ENCODE results near the gene ZIC5.

The ZIC5 gene

DNA sequence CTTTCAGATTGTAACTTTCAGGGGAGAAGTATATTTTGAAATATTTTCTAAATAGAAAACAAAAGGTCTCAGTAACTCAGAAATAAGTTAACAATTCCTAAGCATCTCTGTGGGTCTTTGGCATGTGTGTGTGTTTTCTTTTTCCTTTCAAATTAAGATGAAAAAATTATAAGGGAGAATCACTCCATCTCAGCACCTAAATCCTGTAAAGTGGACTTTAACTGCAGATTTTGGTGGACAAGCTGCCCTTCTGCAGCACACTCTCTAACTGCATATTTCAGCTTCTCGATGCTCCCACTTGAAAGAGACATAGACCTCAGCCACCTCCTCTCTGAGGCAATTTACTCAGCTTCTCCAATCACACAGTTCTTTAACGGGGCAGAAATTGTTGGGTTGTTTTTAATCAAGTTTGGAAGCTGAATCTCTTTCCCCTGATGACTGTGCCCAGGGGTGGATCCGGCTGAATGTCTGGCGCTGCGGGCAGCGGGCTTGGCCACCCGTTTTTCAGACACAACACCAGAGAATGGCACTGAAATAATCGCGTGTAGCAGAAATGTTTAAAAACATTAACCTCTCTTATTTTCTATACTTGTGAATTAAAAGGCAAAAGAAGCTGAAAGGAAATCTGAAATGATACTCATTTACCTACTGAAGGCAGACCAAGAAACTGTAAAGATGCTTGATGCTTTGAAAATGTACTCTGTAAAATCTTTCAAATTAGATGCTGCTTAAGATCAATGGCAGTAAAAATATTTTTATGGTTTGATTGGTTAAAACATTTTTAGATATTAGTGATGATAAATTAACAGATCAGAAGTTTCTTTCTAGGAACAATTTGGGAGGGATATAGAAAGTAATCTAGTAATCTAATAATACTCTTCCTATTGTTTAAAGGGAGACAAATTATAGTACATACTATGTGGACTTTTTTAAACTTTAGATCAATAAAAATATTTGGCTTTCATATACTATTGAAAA, 22.4 kb upstream of the ZIC5 start:
- Histone ChIP-seq H3K27ac (ENCODE audit: poor library complexity, severe bottlenecking) (no peak overlapping the region), H3K27me3 (ENCODE audit: insufficient read depth, poor library complexity, severe bottlenecking) (peaks cover 98% of the 10 kb centered on the region), H3K4me1 (ENCODE audit: insufficient read depth, poor library complexity, severe bottlenecking) (no peaks in the 10 kb centered on the region)

DNA sequence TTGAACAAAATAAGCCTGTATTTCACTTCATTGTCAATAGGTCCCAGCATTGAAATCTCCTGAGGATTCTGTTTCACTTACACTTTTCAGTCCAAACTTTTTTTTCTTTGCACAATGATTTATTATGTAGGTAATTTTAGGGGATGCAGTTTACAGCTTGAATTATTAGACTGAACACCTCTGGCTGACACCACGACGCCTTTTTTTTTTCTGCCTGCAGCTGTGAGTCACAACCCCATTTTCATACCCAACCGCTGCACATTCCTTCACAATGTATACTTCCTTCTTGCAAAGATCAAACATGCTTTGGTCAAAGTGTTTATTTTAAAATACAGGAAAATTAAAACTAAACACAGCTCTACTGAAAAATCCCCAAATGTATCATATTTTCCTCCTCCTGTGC, 21.4 kb upstream of the ZIC5 start:
- ATAC-seq (ENCODE audit: low read depth) (peak; percentile 66; the same call in 1 of the 3 replicates), DNase-seq (ENCODE audit: low spot score) (no peak)
- Histone ChIP-seq H3K27ac (ENCODE audit: poor library complexity, severe bottlenecking) (no peak overlapping the region), H3K27me3 (ENCODE audit: insufficient read depth, poor library complexity, severe bottlenecking) (peaks cover 100% of the 10 kb centered on the region), H3K36me3 (ENCODE audit: low read depth) (no peaks in the 10 kb centered on the region), H3K4me1 (ENCODE audit: insufficient read depth, poor library complexity, severe bottlenecking) (no peaks in the 10 kb centered on the region), H3K9me3 (ENCODE audit: severe bottlenecking) (no peaks in the 10 kb centered on the region), H3K4me3 (ENCODE audit: severe bottlenecking) (no peak overlapping the region)
- TF ChIP-seq, protein P1, sequence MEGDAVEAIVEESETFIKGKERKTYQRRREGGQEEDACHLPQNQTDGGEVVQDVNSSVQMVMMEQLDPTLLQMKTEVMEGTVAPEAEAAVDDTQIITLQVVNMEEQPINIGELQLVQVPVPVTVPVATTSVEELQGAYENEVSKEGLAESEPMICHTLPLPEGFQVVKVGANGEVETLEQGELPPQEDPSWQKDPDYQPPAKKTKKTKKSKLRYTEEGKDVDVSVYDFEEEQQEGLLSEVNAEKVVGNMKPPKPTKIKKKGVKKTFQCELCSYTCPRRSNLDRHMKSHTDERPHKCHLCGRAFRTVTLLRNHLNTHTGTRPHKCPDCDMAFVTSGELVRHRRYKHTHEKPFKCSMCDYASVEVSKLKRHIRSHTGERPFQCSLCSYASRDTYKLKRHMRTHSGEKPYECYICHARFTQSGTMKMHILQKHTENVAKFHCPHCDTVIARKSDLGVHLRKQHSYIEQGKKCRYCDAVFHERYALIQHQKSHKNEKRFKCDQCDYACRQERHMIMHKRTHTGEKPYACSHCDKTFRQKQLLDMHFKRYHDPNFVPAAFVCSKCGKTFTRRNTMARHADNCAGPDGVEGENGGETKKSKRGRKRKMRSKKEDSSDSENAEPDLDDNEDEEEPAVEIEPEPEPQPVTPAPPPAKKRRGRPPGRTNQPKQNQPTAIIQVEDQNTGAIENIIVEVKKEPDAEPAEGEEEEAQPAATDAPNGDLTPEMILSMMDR (IDR thresholded peaks at IDR 0.05; ENCODE audit: poor library complexity, severe bottlenecking) = no peak

More for the DNA sequence above, 22.4 kb upstream of the ZIC5 start:
- no peak overlapping the region for H3K4me3 ChIP-seq (ENCODE audit: severe bottlenecking)
- TF ChIP-seq, protein P1 (IDR thresholded peaks at IDR 0.05; ENCODE audit: poor library complexity, severe bottlenecking) = no peak
- no peaks in the 10 kb centered on the region for H3K36me3 ChIP-seq (ENCODE audit: low read depth)
- no peak for ATAC-seq (ENCODE audit: low read depth)
- H3K9me3 ChIP-seq (ENCODE audit: severe bottlenecking) = no peaks in the 10 kb centered on the region
- DNase-seq (ENCODE audit: low spot score) = no peak

DNA sequence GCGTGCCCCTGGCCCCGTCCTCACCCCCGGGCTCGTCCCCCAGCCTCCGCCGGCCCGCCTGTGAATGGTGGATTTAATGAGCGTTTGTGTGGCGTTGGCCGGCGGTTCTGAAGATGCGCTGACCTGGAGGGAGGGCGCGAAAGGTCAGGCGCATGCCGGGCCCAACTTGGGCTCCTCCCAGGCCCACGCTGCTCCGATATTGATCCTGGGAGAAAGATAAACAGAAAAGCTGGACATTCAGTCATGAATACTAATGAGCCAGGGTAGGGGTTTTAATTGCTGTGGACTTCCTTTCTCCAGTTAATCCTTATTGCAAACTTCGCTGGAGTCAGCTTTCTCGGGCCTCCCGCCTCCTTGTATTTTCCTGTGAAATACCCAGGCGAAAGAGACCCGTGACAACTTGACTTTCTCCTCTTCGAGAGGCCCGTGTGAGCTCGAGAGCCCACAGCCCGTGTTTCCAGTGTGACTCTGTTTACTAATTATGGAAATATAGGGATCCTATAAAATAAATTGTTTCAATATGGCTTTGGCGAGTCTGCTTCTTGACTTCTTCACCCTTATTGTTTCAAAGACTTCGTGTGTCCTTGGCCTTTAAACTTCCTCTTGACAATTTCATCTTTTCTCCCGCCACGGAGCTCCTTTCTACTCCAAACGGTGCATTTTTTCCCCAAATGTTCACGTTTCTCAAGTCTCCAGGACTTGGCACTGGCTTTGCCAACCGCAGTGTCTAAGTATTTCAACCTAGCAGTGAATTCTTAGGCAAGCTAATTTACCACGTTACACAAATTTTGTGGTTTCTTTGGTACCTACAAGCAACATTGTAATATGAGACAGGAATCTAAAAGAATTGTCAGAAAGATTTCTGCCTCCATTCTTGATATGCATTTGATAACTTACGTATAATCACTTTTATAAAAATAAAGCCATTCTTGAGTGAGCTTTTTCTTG, 20.5 kb upstream of the ZIC5 start:
- H3K9me3 ChIP-seq (ENCODE audit: severe bottlenecking) = no peaks in the 10 kb centered on the region

DNA sequence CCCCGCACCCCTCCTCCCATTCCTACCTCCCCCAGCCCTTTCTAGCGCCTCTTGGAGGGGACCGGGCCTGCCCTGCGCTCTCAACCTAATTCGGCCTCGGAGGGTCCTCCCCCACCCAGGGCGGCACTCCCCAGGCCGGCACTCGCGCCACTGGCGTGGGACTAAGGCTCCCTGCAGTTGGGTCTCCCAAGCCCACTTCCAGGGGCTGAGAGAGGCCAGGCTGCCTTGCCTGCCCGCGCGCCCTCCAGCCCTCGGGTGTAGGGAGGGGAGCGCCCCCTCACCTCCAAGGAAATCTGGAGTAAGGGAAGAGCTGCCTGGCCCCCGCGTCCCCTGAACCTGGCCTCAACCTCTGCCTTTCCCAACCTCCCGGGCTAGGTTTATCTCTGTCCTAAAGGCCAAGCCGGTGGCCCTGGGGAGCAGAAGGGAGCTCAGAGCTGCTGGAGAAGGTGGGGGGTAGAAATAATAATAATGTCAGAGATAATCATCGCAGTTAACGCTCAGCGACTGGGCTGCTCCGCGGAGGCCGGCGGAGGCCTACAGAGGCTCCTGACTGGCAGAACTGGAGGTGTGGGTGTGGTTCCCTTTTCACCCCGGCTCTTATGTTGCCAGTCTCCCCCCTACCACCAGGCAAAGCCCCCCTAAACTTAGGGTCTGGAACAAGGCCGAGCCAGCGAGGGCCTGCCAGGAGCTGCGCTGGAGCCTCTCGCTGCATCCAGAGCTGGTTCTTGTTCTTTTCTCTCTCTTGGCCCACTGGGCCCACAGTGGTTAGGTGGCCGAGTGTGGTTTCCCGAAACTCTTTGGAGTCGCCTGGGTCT, 19.7 kb upstream of the ZIC5 start:
- H3K27me3 ChIP-seq (ENCODE audit: insufficient read depth, poor library complexity, severe bottlenecking) = peaks cover 100% of the 10 kb centered on the region
- TF ChIP-seq, protein P1 (IDR thresholded peaks at IDR 0.05; ENCODE audit: poor library complexity, severe bottlenecking) = no peak
- DNase-seq (ENCODE audit: low spot score) (no peak), ATAC-seq (ENCODE audit: low read depth) (no peak)
- H3K4me3 ChIP-seq (ENCODE audit: severe bottlenecking) = no peak overlapping the region
- no peaks in the 10 kb centered on the region for H3K9me3 ChIP-seq (ENCODE audit: severe bottlenecking)
- no peaks in the 10 kb centered on the region for H3K4me1 ChIP-seq (ENCODE audit: insufficient read depth, poor library complexity, severe bottlenecking)
- H3K27ac ChIP-seq (ENCODE audit: poor library complexity, severe bottlenecking) = no peak overlapping the region
- no peaks in the 10 kb centered on the region for H3K36me3 ChIP-seq (ENCODE audit: low read depth)

More for the DNA sequence above, 20.5 kb upstream of the ZIC5 start:
- H3K27me3 ChIP-seq (ENCODE audit: insufficient read depth, poor library complexity, severe bottlenecking) = peaks cover 100% of the 10 kb centered on the region
- H3K36me3 ChIP-seq (ENCODE audit: low read depth) = no peaks in the 10 kb centered on the region
- TF ChIP-seq, protein P1 (IDR thresholded peaks at IDR 0.05; ENCODE audit: poor library complexity, severe bottlenecking) = no peak
- H3K4me1 ChIP-seq (ENCODE audit: insufficient read depth, poor library complexity, severe bottlenecking) = no peaks in the 10 kb centered on the region
- no peak overlapping the region for H3K4me3 ChIP-seq (ENCODE audit: severe bottlenecking)
- no peak for DNase-seq (ENCODE audit: low spot score)
- no peak for ATAC-seq (ENCODE audit: low read depth)
- H3K27ac ChIP-seq (ENCODE audit: poor library complexity, severe bottlenecking) = no peak overlapping the region
